Keratinocyte (primary cell): Measurements from ENCODE around the gene OPTN. TPM values are rescaled to one million over a fixed set of nuclear protein-coding genes. Genes with fewer than 3 reads are reported as not detected.

ENCODE experiments used
- DNase-seq: peaks from one replicate; pipeline ENCODE4 v3.0.0-alpha.2; 2011; ENCODE audit warnings: low read depth, missing footprints, low spot score
- FAIRE-seq: peaks from 2 replicates; lab custom pipeline; 2011; peaks lifted over from hg19 to GRCh38; lab: Jason Lieb, UNC
- H2AFZ ChIP-seq: 2 replicates; pipeline ENCODE4 v1.6.0; 2012; ENCODE audit warnings: low read length, control low read depth, inconsistent platforms; ENCODE audit not compliant: control insufficient read depth
- H3K27ac ChIP-seq: 2 replicates; pipeline ENCODE4 v1.5.1; 2011; ENCODE audit warnings: low read length; ENCODE audit not compliant: control insufficient read depth, insufficient read depth
- H3K27me3 ChIP-seq: 3 replicates; pipeline ENCODE4 v1.6.0; 2011; ENCODE audit warnings: low read length; ENCODE audit not compliant: control insufficient read depth, insufficient read depth; ENCODE audit errors: extremely low read depth
- H3K36me3 ChIP-seq, 2 experiments: 2 replicates in 1 of 2; 3 replicates in 1 of 2; pipeline ENCODE4 v1.5.1; 2011; ENCODE audit warnings: low read length in 2 of 2, mild to moderate bottlenecking in 1 of 2; ENCODE audit not compliant: control insufficient read depth in 2 of 2, insufficient read depth in 2 of 2; ENCODE audit errors: extremely low read depth in 1 of 2
- H3K4me1 ChIP-seq: 3 replicates; pipeline ENCODE4 v1.5.1; 2011; ENCODE audit warnings: low read length; ENCODE audit not compliant: control insufficient read depth, insufficient read depth; ENCODE audit errors: extremely low read depth
- H3K4me2 ChIP-seq: 3 replicates; pipeline ENCODE4 v1.6.0; 2011; ENCODE audit warnings: low read depth, low read length; ENCODE audit not compliant: control insufficient read depth, insufficient read depth; ENCODE audit errors: extremely low read depth
- H3K4me3 ChIP-seq, 3 experiments: fragments of 200-600 bp in 1 of 3; sonication (generic) in 1 of 3; 2 replicates in 2 of 3; 3 replicates in 1 of 3; pipeline ENCODE4 v1.5.1; 2011 to 2016; ENCODE audit warnings: low read length in 3 of 3, mild to moderate bottlenecking in 3 of 3, control low read depth in 2 of 3, inconsistent platforms in 1 of 3, low read depth in 1 of 3, mixed read lengths in 1 of 3, mixed run types in 1 of 3, moderate library complexity in 1 of 3; ENCODE audit not compliant: control insufficient read depth in 2 of 3, insufficient read depth in 2 of 3; ENCODE audit errors: extremely low read depth in 1 of 3
- H3K79me2 ChIP-seq: 2 replicates; pipeline ENCODE4 v1.6.0; 2012; ENCODE audit warnings: low read length; ENCODE audit not compliant: control insufficient read depth, insufficient read depth
- H3K9ac ChIP-seq: 3 replicates; pipeline ENCODE4 v1.6.0; 2011; ENCODE audit warnings: low read length; ENCODE audit not compliant: control insufficient read depth, insufficient read depth; ENCODE audit errors: extremely low read depth
- H3K9me1 ChIP-seq: 3 replicates; pipeline ENCODE4 v1.6.0; 2011; ENCODE audit warnings: low read length; ENCODE audit not compliant: control insufficient read depth, insufficient read depth; ENCODE audit errors: extremely low read depth
- H3K9me3 ChIP-seq: 2 replicates; pipeline ENCODE4 v1.5.1; 2012; ENCODE audit warnings: low read depth, low read length; ENCODE audit not compliant: control insufficient read depth
- H4K20me1 ChIP-seq: 3 replicates; pipeline ENCODE4 v1.6.0; 2011; ENCODE audit warnings: low read length; ENCODE audit not compliant: control insufficient read depth, insufficient read depth; ENCODE audit errors: extremely low read depth
- CTCF ChIP-seq, 3 experiments: IDR thresholded peaks in 1 of 3; conservative IDR thresholded peaks in 1 of 3; optimal IDR thresholded peaks in 1 of 3; 2 replicates in 2 of 3; 3 replicates in 1 of 3; pipeline versions ENCODE3 to v1.5.1; 2011; ENCODE audit warnings: low read length in 3 of 3, mild to moderate bottlenecking in 3 of 3, moderate library complexity in 2 of 3, control low read depth in 1 of 3, inconsistent platforms in 1 of 3; ENCODE audit not compliant: insufficient read depth in 2 of 3; ENCODE audit errors: extremely low read depth in 1 of 3
- EZH2 ChIP-seq: IDR thresholded peaks from one replicate; pipeline ENCODE4 v1.6.1; 2012; ENCODE audit warnings: inconsistent platforms, mild to moderate bottlenecking, low read length, moderate library complexity
- dilution Hi-C: fragments of 300-500 bp; cut with MboI; formaldehyde crosslinking; loops from one replicate; pipeline ENCODE4 v1.7.0; 2020; ENCODE audit warnings: low sequenced_read_pairs; ENCODE audit not compliant: extremely low pct_ligation_motif_present
- polyA plus RNA-seq, 5 experiments: library from polyadenylated mRNA; depleted of rRNA in 3 of 5; stranded (reverse) in 3 of 5; stranded (forward) in 1 of 5; unstranded in 1 of 5; fragments of >200 nt; gene quantifications; 1 replicate in 1 of 5; 2 replicates in 3 of 5; 3 replicates in 1 of 5; pipeline versions ENCODE4 v1.2.1 to v1.2.3, GENCODE V29; 2011 to 2012; ENCODE audit warnings: missing spikeins in 2 of 5, low read depth in 1 of 5, low replicate concordance in 1 of 5

OPTN gene
- polyA plus RNA-seq, 1 donor (not counting 4 experiments of a cell fraction or from before 2014, with no cell fraction given), result 71.9 TPM

GRCh38 chr10:13113544-13113943 lies 13.6 kb downstream of the OPTN start:
- H3K9me3 ChIP-seq, result no peaks in the 10 kb centered on the region
- no peaks in the 10 kb centered on the region for H4K20me1 ChIP-seq
- DNase-seq (no peak), FAIRE-seq (no peak)
- H2AFZ ChIP-seq, result no peak overlapping the region
- H3K79me2 ChIP-seq, result peaks cover 7% of the 10 kb centered on the region
- H3K4me1 ChIP-seq, result no peaks in the 10 kb centered on the region
- TF ChIP-seq CTCF (optimal IDR thresholded peaks at IDR 0.05 in 1 of 3, IDR thresholded peaks at IDR 0.05 in 1 of 3, conservative IDR thresholded peaks at IDR 0.05 in 1 of 3; ENCODE audit: extremely low read depth in 1 of 3, insufficient read depth in 2 of 3, low read length in 3 of 3) (no peak), EZH2 (no peak)
- dilution Hi-C loops, result no loop called here
- H3K9me1 ChIP-seq, result no peaks in the 10 kb centered on the region
- no peak overlapping the region for H3K4me3 ChIP-seq
- H3K27me3 ChIP-seq, result no peaks in the 10 kb centered on the region
- peaks cover 38 to 45% of the 10 kb centered on the region in 2 experiments for H3K36me3 ChIP-seq
- no peak overlapping the region for H3K27ac ChIP-seq
- no peak overlapping the region for H3K4me2 ChIP-seq
- no peak overlapping the region for H3K9ac ChIP-seq

GRCh38 chr10:13115832-13116803 lies 16.2 kb downstream of the OPTN start:
- H3K36me3 ChIP-seq, result peaks cover 39 to 40% of the 10 kb centered on the region in 2 experiments
- H3K9ac ChIP-seq, result no peak overlapping the region
- H3K4me1 ChIP-seq, result no peaks in the 10 kb centered on the region
- H4K20me1 ChIP-seq, result no peaks in the 10 kb centered on the region
- H3K9me3 ChIP-seq, result no peaks in the 10 kb centered on the region
- no peak overlapping the region for H3K4me3 ChIP-seq
- no peak for FAIRE-seq
- H3K79me2 ChIP-seq, result peaks cover 2% of the 10 kb centered on the region
- DNase-seq, result no peak
- TF ChIP-seq EZH2, result no peak
- no peak for TF ChIP-seq CTCF (optimal IDR thresholded peaks at IDR 0.05 in 1 of 3, IDR thresholded peaks at IDR 0.05 in 1 of 3, conservative IDR thresholded peaks at IDR 0.05 in 1 of 3; ENCODE audit: extremely low read depth in 1 of 3, insufficient read depth in 2 of 3, low read length in 3 of 3)
- H3K9me1 ChIP-seq, result no peaks in the 10 kb centered on the region
- H3K27me3 ChIP-seq, result no peaks in the 10 kb centered on the region
- no peak overlapping the region for H2AFZ ChIP-seq
- dilution Hi-C loops, result no loop called here
- no peak overlapping the region for H3K27ac ChIP-seq
- no peak overlapping the region for H3K4me2 ChIP-seq
